K562 (cell line): ENCODE results near the gene LINGO4. TPM values are rescaled to one million over a fixed set of nuclear protein-coding genes. Genes with fewer than 3 reads are reported as not detected.

Experiments
- CBX1 ChIP-seq: sonication (generic); IDR thresholded peaks from 2 replicates; pipeline ENCODE4 v1.6.1; 2016; ENCODE audit warnings: antibody characterized with exemption, low read depth, mild to moderate bottlenecking
- E2F1 ChIP-seq: sonication (generic); formaldehyde crosslinking; IDR thresholded peaks from 2 replicates; pipeline ENCODE4 v1.8.1; 2023; ENCODE audit warnings: mild to moderate bottlenecking, missing genetic modification reagents, moderate library complexity
- MXI1 ChIP-seq: IDR thresholded peaks from 2 replicates; pipeline ENCODE4 v1.6.1; 2011; ENCODE audit warnings: low read depth, mild to moderate bottlenecking, improper control_type of control experiment, low read length
- NFE2 ChIP-seq: IDR thresholded peaks from 2 replicates; pipeline ENCODE4 v1.6.1; 2014; ENCODE audit warnings: antibody characterized with exemption, low read depth
- NRF1 ChIP-seq, 2 experiments: fragments of 450-650 bp; IDR thresholded peaks in 1 of 2; conservative IDR thresholded peaks in 1 of 2; 2 replicates each; pipeline ENCODE4 v1.6.1; 2014; ENCODE audit warnings: mild to moderate bottlenecking in 2 of 2
- POLR2A ChIP-seq: fragments of 450-650 bp; conservative IDR thresholded peaks from 2 replicates; pipeline ENCODE4 v1.6.1; 2016
- POLR2AphosphoS5 ChIP-seq: IDR thresholded peaks from 2 replicates; pipeline ENCODE4 v1.6.1; 2011; ENCODE audit warnings: mild to moderate bottlenecking, low read depth, low read length, moderate library complexity; ENCODE audit not compliant: control insufficient read depth, insufficient read depth
- POLR2B ChIP-seq: fragments of 450-650 bp; IDR thresholded peaks from 2 replicates; pipeline ENCODE4 v1.6.1; 2018; ENCODE audit warnings: low read depth; ENCODE audit not compliant: partially characterized antibody
- POLR3G ChIP-seq: IDR thresholded peaks from 2 replicates; pipeline ENCODE4 v1.6.1; 2011; ENCODE audit not compliant: insufficient read length, insufficient replicate concordance; ENCODE audit errors: extremely low read depth
- TAF9B ChIP-seq: fragments of 450-650 bp; IDR thresholded peaks from 2 replicates; pipeline ENCODE4 v1.6.1; 2018; ENCODE audit warnings: mild to moderate bottlenecking; ENCODE audit not compliant: partially characterized antibody
- TEAD1 ChIP-seq, 2 experiments: fragments of 450-650 bp in 1 of 2; sonication (generic) in 1 of 2; formaldehyde crosslinking; IDR thresholded peaks; 2 replicates each; pipeline versions ENCODE4 v1.4.0 to v1.8.0; 2020 to 2022; ENCODE audit warnings: mild to moderate bottlenecking in 2 of 2, missing genetic modification reagents in 1 of 2
- TFAP4 ChIP-seq: sonication (generic); formaldehyde crosslinking; IDR thresholded peaks from 2 replicates; pipeline ENCODE4 v1.8.0; 2022; ENCODE audit warnings: missing genetic modification reagents, mild to moderate bottlenecking, moderate library complexity, borderline replicate concordance
- YY1 ChIP-seq, 3 experiments: IDR thresholded peaks; 2 replicates each; pipeline ENCODE4 v1.6.1; 2011; ENCODE audit warnings: low read length in 2 of 3, mild to moderate bottlenecking in 2 of 3, moderate library complexity in 2 of 3, borderline replicate concordance in 1 of 3, control low read depth in 1 of 3, low read depth in 1 of 3; ENCODE audit not compliant: insufficient read depth in 3 of 3, insufficient replicate concordance in 2 of 3, control insufficient read depth in 1 of 3, insufficient read length in 1 of 3; ENCODE audit errors: extremely low read depth in 1 of 3
- ZBTB1 ChIP-seq: sonication (generic); formaldehyde crosslinking; IDR thresholded peaks from 2 replicates; pipeline ENCODE4 v1.8.1; 2023; ENCODE audit warnings: missing genetic modification reagents, low read depth, mild to moderate bottlenecking, borderline replicate concordance
- ZNF263 ChIP-seq: sonication (generic); formaldehyde crosslinking; IDR thresholded peaks from 2 replicates; pipeline ENCODE4 v1.8.0; 2022; ENCODE audit warnings: mild to moderate bottlenecking, missing genetic modification reagents, borderline replicate concordance
- ZNF311 ChIP-seq: fragments of 250-450 bp; sonication (Bioruptor Pico); IDR thresholded peaks from 2 replicates; pipeline ENCODE4 v1.4.0; 2020; ENCODE audit warnings: mild to moderate bottlenecking, moderate library complexity
- ZNF436 ChIP-seq: fragments of 250-450, 450-650 bp; sonication (Bioruptor Pico); formaldehyde crosslinking; IDR thresholded peaks from 2 replicates; pipeline ENCODE4 v1.7.0; 2020; ENCODE audit warnings: mild to moderate bottlenecking
- ZNF830 ChIP-seq: fragments of 250-450 bp; sonication (Bioruptor Pico); IDR thresholded peaks from 2 replicates; pipeline ENCODE4 v1.5.0; 2021; ENCODE audit warnings: mild to moderate bottlenecking
- polyA plus RNA-seq, 8 experiments: library from polyadenylated mRNA; depleted of rRNA in 4 of 8; stranded (reverse) in 5 of 8; unstranded in 3 of 8; fragments of >200 nt; fragmentation: Nextera tagmentation in 2 of 8; fragmentation: Illumina TruSeq in 1 of 8; extraction: Ambion mirVana in 2 of 8; extraction: Trizol in 1 of 8; gene quantifications; 2 replicates each; pipeline versions ENCODE4 v1.2.1 to v1.2.3, GENCODE V29; 2011 to 2014; ENCODE audit warnings: inconsistent platforms in 1 of 8, missing spikeins in 1 of 8
- total RNA-seq, 7 experiments: library from RNA; depleted of rRNA in 6 of 7; stranded (reverse); fragments of >200 nt in 6 of 7; fragmentation: Illumina TruSeq in 2 of 7; extraction: Trizol in 2 of 7; gene quantifications; 2 replicates each; pipeline versions ENCODE4 v1.2.1 to v1.2.3, GENCODE V29; 2011 to 2021; ENCODE audit warnings: low replicate concordance in 1 of 7
- TF ChIP-seq, protein P1 (sequence below): fragments of 150-350 bp; IDR thresholded peaks from 2 replicates; pipeline ENCODE4 v1.6.1; 2014; ENCODE audit warnings: low read depth, mild to moderate bottlenecking, low read length, borderline replicate concordance

The LINGO4 gene
- total and polyA plus RNA-seq, 9 of the 15 experiments (the other 6 are each of a cell fraction or from before 2014, with no cell fraction given): not detected

DNA sequence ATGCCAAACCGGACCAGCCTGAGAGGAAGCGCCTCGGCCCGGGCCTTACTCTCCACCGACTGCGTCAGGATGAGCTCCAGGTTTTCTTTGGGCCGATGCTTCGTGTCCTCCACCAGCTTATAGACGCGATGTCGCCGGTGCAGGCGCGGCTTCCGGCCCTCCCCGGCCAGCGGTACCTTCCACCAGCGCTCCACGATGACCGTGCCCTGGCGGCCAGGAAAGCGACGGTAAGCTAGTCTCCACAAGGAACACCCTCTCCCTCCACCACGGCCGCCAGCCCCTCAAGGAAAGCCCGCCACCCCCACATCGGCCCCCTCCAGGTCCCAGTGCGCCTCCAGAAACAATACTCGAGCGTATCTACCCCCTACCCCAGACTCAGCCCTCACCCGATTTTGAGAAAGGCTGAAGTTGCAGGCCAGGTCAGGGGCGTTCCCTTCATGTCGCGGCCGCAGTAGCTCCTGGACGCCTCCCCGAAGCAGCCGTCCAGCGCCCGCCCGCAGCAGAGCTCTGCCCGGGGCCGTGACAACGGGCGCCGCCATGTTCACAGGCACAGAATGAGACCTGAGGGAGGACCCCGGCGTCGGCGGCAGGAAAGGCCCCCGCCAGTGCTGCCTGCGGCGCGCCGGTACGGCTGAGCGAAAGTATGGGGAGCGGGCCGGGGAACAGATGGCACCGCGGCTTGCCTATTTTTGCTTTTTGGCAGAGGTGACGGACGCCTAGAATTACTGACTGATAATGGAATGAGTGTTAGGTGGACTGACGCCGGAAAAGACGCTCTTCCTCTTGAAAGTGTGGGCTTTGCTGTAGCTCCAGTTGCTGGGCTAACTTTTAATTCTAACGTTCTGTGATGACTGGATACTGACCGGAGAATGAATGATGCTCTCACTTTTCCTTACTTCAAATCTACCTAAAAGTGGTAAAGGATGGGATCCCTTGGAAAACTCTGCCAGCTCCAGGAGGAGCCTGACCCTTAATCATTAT is 42.0 kb downstream of the LINGO4 start, which contains the start of gene MRPL9 (continued):
- TF ChIP-seq POLR2A (peak; percentile 87), ZNF263 (CRISPR knock-in tag) (peak; percentile 49; the same call in 1 of the 2 replicates), MXI1 (no peak), YY1 (IDR thresholded peaks at IDR 0.05; ENCODE audit: borderline replicate concordance in 1 of 3, control insufficient read depth in 1 of 3, extremely low read depth in 1 of 3, insufficient read depth in 3 of 3, insufficient read length in 1 of 3, insufficient replicate concordance in 2 of 3, low read depth in 1 of 3, low read length in 2 of 3) (peak; percentile 88 to 98 (median 96)), NFE2 (peak; percentile 82), POLR2B (peak; percentile 69), ZNF830 (CRISPR knock-in tag) (0 out of 2 replicates have a peak, but pooled peaks have one; percentile 35), POLR2AphosphoS5 (peak; percentile 73), TEAD1 (CRISPR knock-in tag; IDR thresholded peaks at IDR 0.05) (peak in 1 of 2 experiments; percentile 66; a peak in 1 of 4 replicates), NRF1 (conservative IDR thresholded peaks at IDR 0.05 in 1 of 2, IDR thresholded peaks at IDR 0.05 in 1 of 2) (peak; percentile 32 to 43; a peak in 3 of 4 replicates), TFAP4 (peak; percentile 88), ZNF311 (CRISPR knock-in tag) (no peak), ZNF436 (CRISPR knock-in tag) (0 out of 2 replicates have a peak, but pooled peaks have one; percentile 39), TAF9B (peak; percentile 74), ZBTB1 (0 out of 2 replicates have a peak, but pooled peaks have one; percentile 36), POLR3G (no peak), E2F1 (CRISPR knock-in tag) (peak; percentile 41; the same call in 1 of the 2 replicates), CBX1 (peak; percentile 76; the same call in 1 of the 2 replicates)
- TF ChIP-seq, protein P1, sequence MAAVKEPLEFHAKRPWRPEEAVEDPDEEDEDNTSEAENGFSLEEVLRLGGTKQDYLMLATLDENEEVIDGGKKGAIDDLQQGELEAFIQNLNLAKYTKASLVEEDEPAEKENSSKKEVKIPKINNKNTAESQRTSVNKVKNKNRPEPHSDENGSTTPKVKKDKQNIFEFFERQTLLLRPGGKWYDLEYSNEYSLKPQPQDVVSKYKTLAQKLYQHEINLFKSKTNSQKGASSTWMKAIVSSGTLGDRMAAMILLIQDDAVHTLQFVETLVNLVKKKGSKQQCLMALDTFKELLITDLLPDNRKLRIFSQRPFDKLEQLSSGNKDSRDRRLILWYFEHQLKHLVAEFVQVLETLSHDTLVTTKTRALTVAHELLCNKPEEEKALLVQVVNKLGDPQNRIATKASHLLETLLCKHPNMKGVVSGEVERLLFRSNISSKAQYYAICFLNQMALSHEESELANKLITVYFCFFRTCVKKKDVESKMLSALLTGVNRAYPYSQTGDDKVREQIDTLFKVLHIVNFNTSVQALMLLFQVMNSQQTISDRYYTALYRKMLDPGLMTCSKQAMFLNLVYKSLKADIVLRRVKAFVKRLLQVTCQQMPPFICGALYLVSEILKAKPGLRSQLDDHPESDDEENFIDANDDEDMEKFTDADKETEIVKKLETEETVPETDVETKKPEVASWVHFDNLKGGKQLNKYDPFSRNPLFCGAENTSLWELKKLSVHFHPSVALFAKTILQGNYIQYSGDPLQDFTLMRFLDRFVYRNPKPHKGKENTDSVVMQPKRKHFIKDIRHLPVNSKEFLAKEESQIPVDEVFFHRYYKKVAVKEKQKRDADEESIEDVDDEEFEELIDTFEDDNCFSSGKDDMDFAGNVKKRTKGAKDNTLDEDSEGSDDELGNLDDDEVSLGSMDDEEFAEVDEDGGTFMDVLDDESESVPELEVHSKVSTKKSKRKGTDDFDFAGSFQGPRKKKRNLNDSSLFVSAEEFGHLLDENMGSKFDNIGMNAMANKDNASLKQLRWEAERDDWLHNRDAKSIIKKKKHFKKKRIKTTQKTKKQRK: no peak
